Measurements from ENCODE around the gene C16orf95. TPM values are rescaled to one million over a fixed set of nuclear protein-coding genes. Genes with fewer than 3 reads are reported as not detected.

C16orf95 gene
- total RNA-seq, 1 donor from 2014 or later, result 4.8 TPM

GRCh38 chr16:87343753-87344050 lies 26.5 kb upstream of the C16orf95 start:
- Histone ChIP-seq H3K9ac (no peak overlapping the region), H3K4me1 (peaks cover 35% of the 10 kb centered on the region), H3K4me2 (peak overlapping the region; percentile 48), H4K20me1 (ENCODE audit: low read depth) (peaks cover 4% of the 10 kb centered on the region), H2AFZ (replicated peaks) (no peak overlapping the region), H3F3A (ENCODE audit: low read depth) (peaks cover 11% of the 10 kb centered on the region), H3K36me3 (no peaks in the 10 kb centered on the region), H3K79me2 (ENCODE audit: low read depth) (no peaks in the 10 kb centered on the region), H3K27ac (no peak overlapping the region), H3K27me3 (no peaks in the 10 kb centered on the region), H3K9me3 (ENCODE audit: low read depth) (no peaks in the 10 kb centered on the region), H3K4me3 (no peak overlapping the region)
- no peaks in the 10 kb centered on the region for H3K9me3 Mint-ChIP-seq
- peak overlapping the region; percentile 66 for H3K27ac Mint-ChIP-seq
- H3K36me3 Mint-ChIP-seq, result peaks cover 13% of the 10 kb centered on the region
- no peak overlapping the region for H3K4me3 Mint-ChIP-seq
- no peak for DNase-seq (ENCODE audit: low spot score)
- peaks cover 29% of the 10 kb centered on the region for H3K4me1 Mint-ChIP-seq
- peaks cover 8% of the 10 kb centered on the region for H3K27me3 Mint-ChIP-seq (ENCODE audit: insufficient read depth, low read depth)
- TF ChIP-seq CTCF (IDR thresholded peaks at IDR 0.05) (no peak), EZH2phosphoT487 (IDR thresholded peaks at IDR 0.05) (no peak), EZH2 (IDR thresholded peaks at IDR 0.05) (no peak)

- Histone ChIP-seq H3K4me2 (peak overlapping the region; percentile 48), H3K79me2 (ENCODE audit: low read depth) (no peaks in the 10 kb centered on the region), H3K27me3 (no peaks in the 10 kb centered on the region), H3K4me1 (peaks cover 35% of the 10 kb centered on the region), H3K4me3 (no peak overlapping the region), H3K9me3 (ENCODE audit: low read depth) (no peaks in the 10 kb centered on the region), H3K36me3 (no peaks in the 10 kb centered on the region), H3K9ac (no peak overlapping the region), H3F3A (ENCODE audit: low read depth) (peaks cover 11% of the 10 kb centered on the region), H2AFZ (replicated peaks) (no peak overlapping the region), H4K20me1 (ENCODE audit: low read depth) (peaks cover 4% of the 10 kb centered on the region), H3K27ac (no peak overlapping the region)
- peak overlapping the region; percentile 46 for H3K27ac Mint-ChIP-seq
- peak overlapping the region; percentile 27 for H3K4me3 Mint-ChIP-seq
- H3K4me1 Mint-ChIP-seq, result peaks cover 29% of the 10 kb centered on the region
- TF ChIP-seq CTCF (IDR thresholded peaks at IDR 0.05) (no peak), EZH2 (IDR thresholded peaks at IDR 0.05) (no peak), EZH2phosphoT487 (IDR thresholded peaks at IDR 0.05) (no peak)
- no peaks in the 10 kb centered on the region for H3K9me3 Mint-ChIP-seq
- H3K27me3 Mint-ChIP-seq (ENCODE audit: insufficient read depth, low read depth), result peaks cover 9% of the 10 kb centered on the region
- DNase-seq (ENCODE audit: low spot score), result peak; percentile 74
- H3K36me3 Mint-ChIP-seq, result peaks cover 14% of the 10 kb centered on the region
Observed at GRCh38 chr16:87342978-87343752, 26.0 kb upstream of the C16orf95 start.

- H3K27ac ChIP-seq, result no peak overlapping the region
- H3K4me3 ChIP-seq, result no peak overlapping the region
- H2AFZ ChIP-seq (replicated peaks), result no peak overlapping the region
- TF ChIP-seq EZH2phosphoT487 (IDR thresholded peaks at IDR 0.05) (no peak), CTCF (IDR thresholded peaks at IDR 0.05) (no peak), EZH2 (IDR thresholded peaks at IDR 0.05) (no peak)
- DNase-seq (ENCODE audit: low spot score), result no peak
- H3K4me2 ChIP-seq, result no peak overlapping the region
- no peak overlapping the region for H3K27ac Mint-ChIP-seq
- H3K9ac ChIP-seq, result no peak overlapping the region
- peaks cover 29% of the 10 kb centered on the region for H3K4me1 Mint-ChIP-seq
- no peak overlapping the region for H3K4me3 Mint-ChIP-seq
- no peaks in the 10 kb centered on the region for H3K9me3 Mint-ChIP-seq
- peaks cover 16% of the 10 kb centered on the region for H3K36me3 Mint-ChIP-seq
- H3K9me3 ChIP-seq (ENCODE audit: low read depth), result no peaks in the 10 kb centered on the region
- peaks cover 4% of the 10 kb centered on the region for H4K20me1 ChIP-seq (ENCODE audit: low read depth)
- no peaks in the 10 kb centered on the region for H3K36me3 ChIP-seq
- peaks cover 9% of the 10 kb centered on the region for H3K27me3 Mint-ChIP-seq (ENCODE audit: insufficient read depth, low read depth)
- H3F3A ChIP-seq (ENCODE audit: low read depth), result peaks cover 11% of the 10 kb centered on the region
- H3K4me1 ChIP-seq, result peaks cover 35% of the 10 kb centered on the region
- H3K79me2 ChIP-seq (ENCODE audit: low read depth), result no peaks in the 10 kb centered on the region
- H3K27me3 ChIP-seq, result no peaks in the 10 kb centered on the region
Observed at GRCh38 chr16:87342504-87342903, 25.3 kb upstream of the C16orf95 start.
